AG04449 (cell line): ENCODE results near the gene ZNF532.
"Not testable (repeated sequence)": the region's sequence is repeated elsewhere in the genome, so short reads cannot be mapped to it uniquely, and the experiment has no call there.

Source experiments
- CTCF ChIA-PET: fragments of 350-600 bp; formaldehyde crosslinking; extraction: SDS; loops from one replicate; lab custom pipeline; 2021; ENCODE audit warnings: antibody characterized with exemption; lab: Yijun Ruan, JAX
- POLR2A ChIA-PET: fragments of 400-600, 350-600 bp; formaldehyde crosslinking; extraction: SDS; loops from one replicate; lab custom pipeline; 2020; ENCODE audit warnings: antibody characterized with exemption, inconsistent platforms; lab: Yijun Ruan, JAX
- DNase-seq: peaks from one replicate; pipeline ENCODE4 v3.0.0-alpha.2; 2010; ENCODE audit warnings: low read depth, low spot score
- H3K4me3 ChIP-seq: 2 replicates; pipeline ENCODE4 v1.5.1; 2011; ENCODE audit warnings: low read depth, mild to moderate bottlenecking, control low read depth, low read length
- TF ChIP-seq, protein P1 (sequence below): IDR thresholded peaks from one replicate; pipeline ENCODE4 v1.5.1; 2011; ENCODE audit warnings: mild to moderate bottlenecking, moderate library complexity, low read length, control low read depth, inconsistent platforms; ENCODE audit not compliant: insufficient read depth; ENCODE audit errors: missing control alignments

The ZNF532 gene

DNA sequence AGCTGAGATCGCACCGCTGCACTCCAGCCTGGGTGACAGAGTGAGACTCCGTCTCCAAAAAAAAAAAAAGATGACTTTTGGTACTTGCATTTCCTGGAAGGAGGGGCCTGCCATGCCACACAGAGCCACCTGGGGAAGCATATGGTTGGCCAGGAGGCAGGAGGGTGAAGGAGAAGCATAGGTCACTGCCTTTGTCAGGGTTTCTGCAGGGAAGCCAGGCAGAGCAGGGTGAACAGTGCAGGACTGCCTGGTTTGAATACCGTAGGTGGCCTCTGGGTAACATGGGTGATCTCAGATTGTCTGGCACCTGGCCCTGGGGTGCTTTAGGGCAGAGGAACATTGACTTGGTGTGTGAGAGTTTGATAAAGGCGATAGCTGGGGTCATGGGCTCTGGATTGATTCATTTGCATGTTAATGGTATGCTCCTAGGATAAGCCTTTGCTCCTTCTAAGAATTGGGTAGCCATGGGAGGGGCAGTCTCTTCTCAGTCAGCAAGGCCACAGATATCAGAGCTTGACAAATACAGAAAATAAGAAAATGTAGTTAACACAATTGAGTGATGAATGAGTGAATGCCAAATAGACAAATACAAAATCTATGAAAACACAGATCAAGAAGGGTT lies 151.0 kb downstream of the ZNF532 start:
- TF ChIP-seq, protein P1, sequence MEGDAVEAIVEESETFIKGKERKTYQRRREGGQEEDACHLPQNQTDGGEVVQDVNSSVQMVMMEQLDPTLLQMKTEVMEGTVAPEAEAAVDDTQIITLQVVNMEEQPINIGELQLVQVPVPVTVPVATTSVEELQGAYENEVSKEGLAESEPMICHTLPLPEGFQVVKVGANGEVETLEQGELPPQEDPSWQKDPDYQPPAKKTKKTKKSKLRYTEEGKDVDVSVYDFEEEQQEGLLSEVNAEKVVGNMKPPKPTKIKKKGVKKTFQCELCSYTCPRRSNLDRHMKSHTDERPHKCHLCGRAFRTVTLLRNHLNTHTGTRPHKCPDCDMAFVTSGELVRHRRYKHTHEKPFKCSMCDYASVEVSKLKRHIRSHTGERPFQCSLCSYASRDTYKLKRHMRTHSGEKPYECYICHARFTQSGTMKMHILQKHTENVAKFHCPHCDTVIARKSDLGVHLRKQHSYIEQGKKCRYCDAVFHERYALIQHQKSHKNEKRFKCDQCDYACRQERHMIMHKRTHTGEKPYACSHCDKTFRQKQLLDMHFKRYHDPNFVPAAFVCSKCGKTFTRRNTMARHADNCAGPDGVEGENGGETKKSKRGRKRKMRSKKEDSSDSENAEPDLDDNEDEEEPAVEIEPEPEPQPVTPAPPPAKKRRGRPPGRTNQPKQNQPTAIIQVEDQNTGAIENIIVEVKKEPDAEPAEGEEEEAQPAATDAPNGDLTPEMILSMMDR, result no peak
- ChIA-PET CTCF (no interaction called here), POLR2A (no interaction called here)
- H3K4me3 ChIP-seq, result no peak overlapping the region
- no peak for DNase-seq

DNA sequence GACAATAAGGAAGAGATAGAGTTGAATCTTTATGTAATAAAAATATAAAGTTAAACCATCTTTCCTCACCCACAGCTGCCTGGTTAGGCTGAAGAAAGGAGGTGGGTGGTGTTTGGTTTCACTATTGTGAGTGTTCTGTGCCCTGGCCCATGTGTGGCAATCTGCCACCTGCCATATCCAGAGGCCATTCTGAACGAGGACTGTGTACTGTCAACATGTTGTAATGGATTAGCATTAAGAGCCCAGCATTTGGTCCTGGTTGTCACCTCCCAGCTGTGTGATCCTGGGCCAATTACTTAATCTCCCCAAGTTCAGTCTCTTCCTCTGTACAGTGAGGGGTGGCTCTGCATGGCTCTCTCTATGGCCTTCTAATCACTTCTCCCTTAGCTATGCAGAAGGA lies 156.8 kb downstream of the ZNF532 start:
- CTCF ChIA-PET, result interaction anchor here (1.0 kb wide), 1 partner anchor 13 kb away, joined by 4 read pairs; no protein-coding TSS in a partner anchor
- no peak overlapping the region for H3K4me3 ChIP-seq
- no peak for DNase-seq
- TF ChIP-seq, protein P1, result no peak
- POLR2A ChIA-PET, result no interaction called here

DNA sequence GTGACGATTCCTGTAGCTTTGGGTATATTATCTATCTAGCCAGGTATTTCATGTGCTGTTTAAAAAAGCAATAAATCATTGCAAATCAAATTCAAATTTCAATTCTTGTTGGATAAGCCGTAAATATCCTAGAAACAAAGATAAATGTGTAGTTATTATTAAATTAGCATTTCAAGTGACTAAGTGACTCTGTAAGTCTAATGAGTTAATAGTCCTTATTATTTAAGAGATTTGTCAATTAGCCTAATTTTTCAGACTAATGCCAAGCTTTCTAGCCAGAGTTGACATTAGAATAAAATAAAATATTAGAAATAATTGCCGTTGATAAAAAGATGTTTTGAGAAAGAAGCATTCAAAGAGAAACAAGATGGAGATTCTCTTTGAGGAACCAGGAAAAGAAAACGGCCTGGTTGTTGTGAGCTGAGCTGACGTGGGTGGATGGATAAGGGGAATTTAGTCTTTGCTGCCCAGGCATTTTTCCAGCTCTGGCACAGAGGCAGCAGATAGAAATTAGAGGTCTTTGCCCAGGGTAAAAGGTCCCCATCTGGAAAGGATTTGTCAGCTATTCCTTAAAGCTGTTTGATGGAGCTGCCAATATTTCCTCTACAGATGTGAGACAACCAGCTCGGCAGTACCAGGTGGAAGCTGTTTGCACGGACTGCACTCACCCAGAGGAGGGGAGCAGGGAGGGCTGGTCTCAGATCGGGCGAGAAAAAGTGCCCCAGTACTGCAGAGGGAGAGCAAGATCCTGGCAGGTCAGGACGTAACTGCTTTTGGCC lies 157.7 kb downstream of the ZNF532 start:
- POLR2A ChIA-PET, result no interaction called here
- no peak for DNase-seq
- H3K4me3 ChIP-seq, result no peak overlapping the region
- CTCF ChIA-PET, result interaction anchor here (0.9 kb wide), 1 partner anchor 236 kb away, joined by 3 read pairs; no protein-coding TSS in a partner anchor
- TF ChIP-seq, protein P1, result no peak

DNA sequence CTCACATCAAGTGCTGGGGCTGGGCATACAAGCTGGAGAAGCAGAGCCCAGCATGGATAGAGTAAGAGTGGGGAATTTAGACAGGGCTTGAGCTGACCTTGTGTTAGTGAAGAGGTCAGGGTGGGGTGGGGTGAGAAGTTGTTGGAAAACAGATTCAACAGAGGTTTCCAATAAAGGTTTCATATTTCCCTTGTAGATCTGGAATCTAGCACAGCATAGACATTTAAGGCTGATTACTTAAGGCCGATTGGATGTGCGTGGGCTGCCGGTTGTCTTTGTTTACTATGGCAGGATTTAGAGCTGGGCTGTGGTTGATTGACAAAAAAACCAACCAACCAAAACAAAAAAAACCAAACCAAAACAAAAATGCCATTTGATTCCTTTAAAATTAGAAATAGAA lies 160.2 kb downstream of the ZNF532 start:
- no peak for DNase-seq
- ChIA-PET CTCF (no interaction called here), POLR2A (no interaction called here)
- H3K4me3 ChIP-seq, result no peak overlapping the region
- TF ChIP-seq, protein P1, result no peak

DNA sequence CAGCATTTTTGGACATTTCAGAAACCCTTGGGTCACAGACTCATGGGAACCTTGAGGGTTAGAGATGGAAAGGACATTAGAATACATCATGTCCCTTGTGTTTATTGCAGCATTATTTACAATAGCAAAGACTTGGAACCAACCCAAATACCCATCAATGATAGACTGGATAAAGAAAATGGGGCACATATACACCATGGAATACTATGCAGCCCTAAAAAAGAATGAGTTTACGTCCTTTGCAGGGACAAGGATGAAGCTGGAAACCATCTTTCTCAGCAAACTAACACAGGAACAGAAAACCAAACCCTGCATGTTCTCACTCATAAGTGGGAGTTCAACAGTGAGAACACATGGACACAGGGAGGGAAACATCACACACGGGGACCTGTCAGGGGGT lies 160.9 kb downstream of the ZNF532 start:
- H3K4me3 ChIP-seq, POLR2A ChIA-PET, DNase-seq, CTCF ChIA-PET: not testable (repeated sequence)

DNA sequence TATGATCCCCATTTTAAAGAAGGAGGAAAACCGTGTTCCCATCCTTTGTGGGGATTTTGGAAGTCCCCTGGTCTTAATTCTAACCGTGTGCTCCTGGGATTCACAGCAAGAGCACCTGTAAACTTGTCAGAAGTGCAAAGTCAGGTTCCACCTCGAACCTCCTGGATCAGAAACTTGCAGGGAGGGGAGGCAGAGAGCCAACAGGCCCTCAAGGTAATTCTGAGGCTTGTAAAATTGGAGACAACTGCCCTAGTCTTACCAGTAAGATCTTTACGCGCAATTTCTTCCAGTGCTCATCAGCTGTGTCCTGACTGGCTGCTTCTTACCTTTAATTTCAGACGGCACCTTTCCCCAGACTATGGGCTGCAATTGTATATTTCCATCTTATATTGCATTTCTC lies 161.7 kb downstream of the ZNF532 start:
- CTCF ChIA-PET, result no interaction called here
- no peak for DNase-seq
- TF ChIP-seq, protein P1, result no peak

More for the DNA sequence above, 161.7 kb downstream of the ZNF532 start:
- POLR2A ChIA-PET, result no interaction called here
- H3K4me3 ChIP-seq, result no peak overlapping the region
